Esophagus squamous epithelium (tissue), 5 donors: ENCODE measurements around the gene CFAP119. TPM values are rescaled to one million over a fixed set of nuclear protein-coding genes. Genes with fewer than 3 reads are reported as not detected.

ENCODE experiments used
- DNase-seq: peaks from one replicate; lab custom pipeline; 2025; lab: John Stamatoyannopoulos, UW
- H3K27ac ChIP-seq, 4 donors: fragments of 200-600 bp; sonication (generic); one replicate each; pipeline ENCODE4 v1.5.1; 2016 to 2019; ENCODE audit warnings: mild to moderate bottlenecking in 1 of 4
- H3K27me3 ChIP-seq, 4 donors: fragments of 200-600 bp; sonication (generic); 1 replicate in 3 of 4; 2 replicates in 1 of 4; pipeline versions ENCODE4 v1.5.1 to v1.6.0; 2017 to 2021; ENCODE audit warnings: antibody characterized with exemption in 1 of 4
- H3K36me3 ChIP-seq, 3 donors: fragments of 200-600 bp; sonication (generic); one replicate each; pipeline ENCODE4 v1.5.1; 2016 to 2019
- H3K4me1 ChIP-seq, 3 donors: fragments of 200-600 bp; sonication (generic); one replicate each; pipeline ENCODE4 v1.5.1; 2017 to 2019
- H3K4me3 ChIP-seq, 4 donors: fragments of 200-600 bp; sonication (generic); 1 replicate in 3 of 4; 2 replicates in 1 of 4; pipeline ENCODE4 v1.5.1; 2016 to 2019; ENCODE audit warnings: mild to moderate bottlenecking in 2 of 4, moderate library complexity in 1 of 4
- H3K9me3 ChIP-seq, 3 donors: fragments of 200-600 bp; sonication (generic); one replicate each; pipeline ENCODE4 v1.5.1; 2016 to 2019
- CTCF ChIP-seq, 6 experiments: fragments of 450-650 bp in 4 of 6; fragments of 200-600 bp in 2 of 6; sonication (generic) in 2 of 6; IDR thresholded peaks; one replicate each; pipeline ENCODE4 v1.5.1; 2016 to 2019; ENCODE audit warnings: antibody characterized with exemption in 6 of 6, mild to moderate bottlenecking in 4 of 6, moderate library complexity in 4 of 6
- POLR2A ChIP-seq, 4 donors: fragments of 450-650 bp; IDR thresholded peaks; one replicate each; pipeline ENCODE4 v1.6.1; 2017; ENCODE audit warnings: antibody characterized with exemption in 4 of 4, mild to moderate bottlenecking in 4 of 4, moderate library complexity in 3 of 4
- WGBS, 2 donors: methylation state at CpG; one replicate each; pipeline ENCODE4 v1.1.5; 2018; 5-methylcytosine and 5-hydroxymethylcytosine counted together
- intact Hi-C: fragments of 100-400 bp; cut with DNase I; formaldehyde crosslinking; loops from one replicate; pipeline ENCODE4 v1.15.0; 2022
- total RNA-seq, 4 donors: library from RNA; depleted of rRNA; stranded (reverse); fragments of >200 nt; gene quantifications; one replicate each; pipeline ENCODE4 v1.1.0, GENCODE V29; 2016
- donor health status: DM: yes; HTN: yes; CAD: no.

Gene CFAP119
- total RNA-seq, 4 donors from 2014 or later: 1.3 to 5.0 (median 3.4) TPM; not detected in 1

GRCh38 chr16:30761427-30761927, 385 bp downstream of the CFAP119 start:
- peaks cover 26 to 56% (median 27%) of the 10 kb centered on the region in 3 donors for H3K36me3 ChIP-seq
- WGBS, 2 donors: 0% methylated on average over 17 of the region's 64 CpGs; no CpG with 5 or more reads in 1 of the 2 donors
- intact Hi-C loops: no loop called here

GRCh38 chr16:30760577-30761426, 1.1 kb downstream of the CFAP119 start:
- Histone ChIP-seq H3K4me1 (peaks cover 16 to 40% (median 18%) of the 10 kb centered on the region in 3 donors), H3K27ac (peak overlapping the region; percentile 51 to 98 (median 94)), H3K27me3 (no peaks in the 10 kb centered on the region), H3K36me3 (peaks cover 19 to 56% (median 21%) of the 10 kb centered on the region in 3 donors), H3K9me3 (no peaks in the 10 kb centered on the region), H3K4me3 (peak overlapping the region; percentile 60 to 95 (median 84))
- no peak for TF ChIP-seq POLR2A (IDR thresholded peaks at IDR 0.05)
- TF ChIP-seq CTCF (IDR thresholded peaks at IDR 0.05): no peak
- intact Hi-C loops: no loop called here
- DNase-seq: no peak
- WGBS, 2 donors: 30 to 31% methylated on average over 20 to 22 of the region's 26 CpGs

More at GRCh38 chr16:30761427-30761927, 385 bp downstream of the CFAP119 start:
- TF ChIP-seq CTCF (IDR thresholded peaks at IDR 0.05): no peak
- no peak for TF ChIP-seq POLR2A (IDR thresholded peaks at IDR 0.05)
- peak overlapping the region; percentile 51 to 98 (median 94) for H3K27ac ChIP-seq
- H3K27me3 ChIP-seq: no peaks in the 10 kb centered on the region
- no peaks in the 10 kb centered on the region for H3K9me3 ChIP-seq
- DNase-seq: no peak
- H3K4me1 ChIP-seq: peaks cover 16 to 40% (median 18%) of the 10 kb centered on the region in 3 donors
- peak overlapping the region; percentile 60 to 95 (median 84) for H3K4me3 ChIP-seq

- intact Hi-C loops: no loop called here
- 80 to 87% methylated on average over 2 to 7 of the region's 7 CpGs for WGBS, 2 donors
- H3K36me3 ChIP-seq: peaks cover 12 to 56% (median 15%) of the 10 kb centered on the region in 3 donors
- H3K9me3 ChIP-seq: no peaks in the 10 kb centered on the region
- no peak for DNase-seq
- H3K27ac ChIP-seq: no peak overlapping the region
- peaks cover 16 to 40% (median 18%) of the 10 kb centered on the region in 3 donors for H3K4me1 ChIP-seq
- no peaks in the 10 kb centered on the region for H3K27me3 ChIP-seq
- H3K4me3 ChIP-seq: no peak overlapping the region
- TF ChIP-seq CTCF (IDR thresholded peaks at IDR 0.05) (no peak), POLR2A (IDR thresholded peaks at IDR 0.05) (no peak)
These were observed 1.8 kb downstream of the CFAP119 start for GRCh38 chr16:30760001-30760559.

GRCh38 chr16:30758988-30759491, 2.8 kb downstream of the CFAP119 start:
- DNase-seq: no peak
- intact Hi-C loops: no loop called here
- 77 to 89% methylated on average over 5 to 8 of the region's 10 CpGs for WGBS, 2 donors
- TF ChIP-seq CTCF (IDR thresholded peaks at IDR 0.05): no peak
- no peak for TF ChIP-seq POLR2A (IDR thresholded peaks at IDR 0.05)
- Histone ChIP-seq H3K9me3 (no peaks in the 10 kb centered on the region), H3K4me1 (peaks cover 16 to 34% (median 18%) of the 10 kb centered on the region in 3 donors), H3K36me3 (peaks cover 10 to 56% (median 10%) of the 10 kb centered on the region in 3 donors), H3K4me3 (no peak overlapping the region), H3K27me3 (no peaks in the 10 kb centered on the region), H3K27ac (peak overlapping the region in 2 of 4 donors; percentile 36 to 44)
